Coronary artery (tissue), 2 donors: ENCODE results near the gene GPBP1L1.

Experiments
- DNase-seq: peaks from one replicate; pipeline ENCODE4 v3.0.0-alpha.2; 2017; ENCODE audit warnings: low spot score
- H3K27ac ChIP-seq, 2 donors: fragments of 200-600 bp; sonication (generic); one replicate each; pipeline ENCODE4 v1.5.1; 2016 to 2019
- H3K4me3 ChIP-seq: fragments of 200-600 bp; sonication (generic); 2 replicates; pipeline ENCODE4 v1.5.1; 2016; ENCODE audit warnings: mild to moderate bottlenecking, moderate library complexity
- CTCF ChIP-seq: fragments of 200-600 bp; sonication (generic); IDR thresholded peaks from one replicate; pipeline ENCODE4 v1.5.1; 2019; ENCODE audit warnings: antibody characterized with exemption

The GPBP1L1 gene

DNA sequence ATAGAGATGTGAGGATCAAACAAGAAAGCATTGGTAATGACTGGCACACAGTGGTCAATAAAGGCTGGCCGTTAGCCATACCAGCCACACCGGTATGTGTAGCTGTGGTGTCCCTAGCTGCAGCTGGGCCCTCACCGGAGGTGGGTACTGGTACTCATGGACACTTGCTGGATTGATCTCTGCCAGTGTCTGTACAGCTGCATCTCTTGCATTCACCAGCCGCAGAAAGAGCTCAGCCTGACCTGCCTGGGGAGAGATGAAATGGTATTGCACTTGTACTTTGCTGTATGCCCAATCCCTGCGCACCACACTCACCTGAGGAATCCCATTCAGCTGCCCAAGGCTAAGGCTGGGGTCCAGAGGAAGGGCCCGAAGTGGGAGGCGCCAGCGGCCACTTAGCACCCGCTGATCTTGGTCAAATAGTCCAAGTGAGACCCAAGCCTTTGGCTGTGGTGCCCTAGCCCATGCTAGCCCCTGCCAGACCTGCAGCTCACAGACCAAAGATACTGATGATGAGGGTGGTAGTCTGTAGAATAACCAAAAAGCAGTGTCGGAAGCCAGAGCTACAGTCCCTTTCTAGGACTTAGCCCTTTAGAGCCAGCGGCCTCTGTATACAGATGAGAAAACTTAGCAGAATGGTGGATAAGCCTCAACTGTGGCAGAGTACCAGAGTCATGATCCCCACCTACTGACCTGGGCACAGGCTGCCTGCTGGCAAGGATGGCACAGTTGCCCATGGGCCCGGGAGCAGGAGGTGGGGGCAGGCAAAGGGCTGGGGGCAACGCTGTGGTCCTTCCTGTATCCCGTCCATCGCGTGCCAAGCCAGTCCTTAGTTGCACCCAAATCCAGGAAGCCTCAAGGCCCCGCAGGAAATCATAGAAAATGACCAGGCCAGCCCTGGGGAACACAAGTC lies 65.5 kb downstream of the GPBP1L1 start:
- TF ChIP-seq CTCF = no peak
- peak overlapping the region in 1 of 2 donors; percentile 72 for H3K27ac ChIP-seq
- DNase-seq = no peak

DNA sequence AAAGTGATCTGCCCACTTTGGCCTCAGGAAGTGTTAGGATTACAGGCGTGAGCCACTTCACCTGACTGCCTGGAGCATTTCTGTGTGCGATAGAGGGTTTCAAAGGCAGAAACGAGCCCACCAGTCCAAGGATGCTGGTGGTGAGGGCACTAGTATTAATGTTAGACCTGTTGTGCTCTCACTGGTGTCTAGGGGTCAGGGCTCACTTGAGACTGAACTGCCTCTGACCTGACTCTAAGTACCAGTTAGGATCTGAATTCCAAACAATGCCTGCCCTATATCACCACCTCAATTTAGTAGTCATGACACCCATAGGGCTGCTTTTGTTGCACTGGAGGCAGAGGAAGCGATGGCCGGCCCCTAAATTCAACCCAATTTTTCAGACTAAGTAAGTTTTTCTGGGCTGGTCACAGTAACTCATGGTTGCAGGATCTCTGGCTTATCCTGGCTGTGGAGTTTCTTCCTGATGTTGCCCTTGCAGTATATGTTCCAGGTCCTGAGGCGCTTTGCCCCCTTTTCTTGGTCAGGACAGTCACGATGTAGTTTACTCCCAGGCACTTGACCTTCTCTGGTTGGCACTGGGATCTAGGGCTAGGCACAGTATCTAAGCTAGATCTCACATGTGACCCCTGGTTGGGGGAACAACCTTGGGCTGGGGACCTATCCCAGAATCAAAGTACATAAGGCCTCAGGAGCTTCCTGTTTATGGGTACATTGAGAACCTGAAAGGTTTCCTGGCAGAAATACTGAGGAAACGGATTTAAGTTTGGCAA lies 67.0 kb downstream of the GPBP1L1 start:
- Histone ChIP-seq H3K27ac (peak overlapping the region in 1 of 2 donors; percentile 72), H3K4me3 (no peak overlapping the region)
- no peak for DNase-seq
- no peak for TF ChIP-seq CTCF

More for the DNA sequence above, 65.5 kb downstream of the GPBP1L1 start:
- H3K4me3 ChIP-seq = no peak overlapping the region

- TF ChIP-seq CTCF = no peak
- Histone ChIP-seq H3K4me3 (no peak overlapping the region), H3K27ac (no peak overlapping the region)
- DNase-seq = no peak
These were observed 68.7 kb downstream of the GPBP1L1 start for GRCh38 chr1:45617618-45618017.

- TF ChIP-seq CTCF = no peak
- no peak for DNase-seq
- no peak overlapping the region for H3K4me3 ChIP-seq
These were observed 70.4 kb downstream of the GPBP1L1 start for GRCh38 chr1:45615885-45616284.

DNA sequence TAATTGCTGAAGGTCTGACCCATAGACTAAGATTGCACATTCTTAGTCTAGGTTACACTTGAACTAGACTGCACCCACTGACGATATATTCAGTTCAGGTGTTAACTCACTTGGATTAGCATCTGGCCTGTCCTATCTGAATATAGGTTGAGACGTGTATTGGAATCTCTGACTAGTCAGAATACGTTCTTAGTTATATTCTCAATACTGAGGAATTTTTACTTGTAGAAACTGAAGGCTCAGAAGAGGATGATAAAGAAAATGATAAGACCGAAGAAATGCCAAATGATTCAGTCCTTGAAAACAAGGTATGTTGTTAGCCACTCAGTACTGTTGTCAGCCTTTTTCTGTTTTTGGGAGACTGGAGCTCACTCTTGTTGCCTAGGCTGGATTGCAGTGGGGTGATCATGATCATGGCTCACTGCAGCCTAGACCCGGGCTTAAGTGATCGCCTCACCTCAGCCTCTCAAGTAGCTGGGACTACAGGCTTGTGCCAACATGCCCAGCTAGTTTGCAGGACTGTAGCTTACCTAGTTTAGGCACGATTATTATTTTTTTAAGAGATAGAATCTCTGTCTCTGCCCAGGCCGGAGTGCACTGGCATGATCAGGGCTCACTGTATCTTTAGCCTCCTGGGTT lies 73.3 kb downstream of the GPBP1L1 start:
- H3K4me3 ChIP-seq = no peak overlapping the region
- no peak for TF ChIP-seq CTCF
- no peak for DNase-seq
- no peak overlapping the region for H3K27ac ChIP-seq

More at GRCh38 chr1:45615885-45616284, 70.4 kb downstream of the GPBP1L1 start:
- no peak overlapping the region for H3K27ac ChIP-seq

- TF ChIP-seq CTCF = no peak
- no peak overlapping the region for H3K27ac ChIP-seq
- H3K4me3 ChIP-seq = no peak overlapping the region
- DNase-seq = no peak
These were observed 75.6 kb downstream of the GPBP1L1 start for GRCh38 chr1:45610589-45611226.
